GM10248 (cell line): ENCODE measurements around the gene PYGO2.
"Not testable (repeated sequence)": the region's sequence is repeated elsewhere in the genome, so short reads cannot be mapped to it uniquely, and the experiment has no call there.

Source experiments
- CTCF ChIA-PET: fragments of 300-600 bp; sonication (Branson Sonifier 250); formaldehyde crosslinking; extraction: SDS; loops from one replicate; lab custom pipeline; 2021; ENCODE audit warnings: antibody characterized with exemption; lab: Yijun Ruan, JAX
- POLR2A ChIA-PET: fragments of 350-650 bp; sonication (Branson Sonifier 250); formaldehyde crosslinking; extraction: SDS; loops from one replicate; lab custom pipeline; 2020; ENCODE audit warnings: antibody characterized with exemption; lab: Yijun Ruan, JAX
- DNase-seq: peaks from one replicate; pipeline ENCODE4 v3.0.0; 2012; ENCODE audit errors: extremely low spot score
- CTCF ChIP-seq: IDR thresholded peaks from 2 replicates; pipeline ENCODE4 v1.5.1; 2012; ENCODE audit warnings: mild to moderate bottlenecking, low read depth; ENCODE audit errors: extremely low read depth, missing control alignments, control extremely low read depth

The PYGO2 gene

GRCh38 chr1:154912755-154913154 is 48.8 kb downstream of the PYGO2 start:
- CTCF ChIA-PET = interaction anchor here (1.0 to 1.9 kb wide), 7 partner anchors 9 to 243 kb away, joined by 3 to 6 read pairs (median 4); partner anchors contain the start of gene PMVK
- no peak for DNase-seq
- no peak for TF ChIP-seq CTCF

GRCh38 chr1:154911691-154912550 is 49.7 kb downstream of the PYGO2 start:
- TF ChIP-seq CTCF = no peak
- ChIA-PET CTCF (interaction anchor here (1.4 to 1.9 kb wide), 3 partner anchors 25 to 242 kb away, joined by 4 to 6 read pairs (median 5); partner anchors contain the start of gene PMVK), POLR2A (interaction anchor here (1.5 kb wide), 1 partner anchor 10 kb away, joined by 3 read pairs; no protein-coding TSS in a partner anchor)
- DNase-seq = no peak

More at GRCh38 chr1:154912755-154913154, 48.8 kb downstream of the PYGO2 start:
- POLR2A ChIA-PET = no interaction called here

GRCh38 chr1:154910851-154911250 is 50.7 kb downstream of the PYGO2 start:
- TF ChIP-seq CTCF = no peak
- no peak for DNase-seq
- CTCF ChIA-PET = interaction anchor here (0.9 to 1.7 kb wide), 5 partner anchors 11 to 351 kb away, joined by 3 to 8 read pairs (median 3); partner anchors contain the start of gene PBXIP1
- POLR2A ChIA-PET = interaction anchor here (1.5 kb wide), 1 partner anchor 11 kb away, joined by 3 read pairs; no protein-coding TSS in a partner anchor

GRCh38 chr1:154908937-154909336 is 52.6 kb downstream of the PYGO2 start:
- no peak for DNase-seq
- TF ChIP-seq CTCF = no peak
- POLR2A ChIA-PET = no interaction called here
- CTCF ChIA-PET = interaction anchor here (1.2 kb wide), 1 partner anchor 30 kb away, joined by 3 read pairs; no protein-coding TSS in a partner anchor

- CTCF ChIA-PET = interaction anchor here (1.2 kb wide), 1 partner anchor 30 kb away, joined by 3 read pairs; no protein-coding TSS in a partner anchor
- POLR2A ChIA-PET, DNase-seq: not testable (repeated sequence)
Observed at GRCh38 chr1:154908129-154908528, 53.5 kb downstream of the PYGO2 start.
